Ramos (cell line): ENCODE results near the gene NKAP.
"Not testable (repeated sequence)": the region's sequence is repeated elsewhere in the genome, so short reads cannot be mapped to it uniquely, and the experiment has no call there.

Source experiments
- in situ Hi-C: fragments of 300-500 bp; cut with MboI; formaldehyde crosslinking; loops from one replicate; pipeline ENCODE4 v1.14.3; 2022; ENCODE audit warnings: low sequenced_read_pairs; ENCODE audit not compliant: unreplicated experiment

NKAP gene

GRCh38 chrX:119942173-119942819 lies 1.3 kb downstream of the NKAP start:
- in situ Hi-C loops = no loop called here

GRCh38 chrX:119941336-119941735 lies 2.2 kb downstream of the NKAP start:
- in situ Hi-C loops = no loop called here

- in situ Hi-C loops = no loop called here
These were observed 8.2 kb downstream of the NKAP start for GRCh38 chrX:119935215-119935874.

- in situ Hi-C loops = not testable (repeated sequence)
These were observed 21.2 kb downstream of the NKAP start for GRCh38 chrX:119922391-119922790.

GRCh38 chrX:119919835-119920585 lies 23.5 kb downstream of the NKAP start:
- in situ Hi-C loops = no loop called here

- in situ Hi-C loops = no loop called here
These were observed 25.7 kb downstream of the NKAP start for GRCh38 chrX:119917877-119918276.

- in situ Hi-C loops = no loop called here
These were observed 27.2 kb downstream of the NKAP start for GRCh38 chrX:119916310-119916709.

GRCh38 chrX:119900976-119901375 lies 42.6 kb downstream of the NKAP start:
- in situ Hi-C loops = no loop called here

GRCh38 chrX:119899125-119899524 lies 44.4 kb downstream of the NKAP start:
- in situ Hi-C loops = loop anchor here (25.0 kb wide), 1 partner anchor 387 kb away; no protein-coding TSS in a partner anchor

- in situ Hi-C loops = loop anchor here (25.0 kb wide), 1 partner anchor 384 kb away; no protein-coding TSS in a partner anchor
These were observed 47.7 kb downstream of the NKAP start, which contains the start of gene AKAP14 for GRCh38 chrX:119895843-119896326. TSS of gene AKAP14 (plus strand) at chrX:119895893. CDS start at chrX:119903224, 7,331 bp downstream.

- in situ Hi-C loops = loop anchor here (25.0 kb wide), 1 partner anchor 380 kb away; no protein-coding TSS in a partner anchor
These were observed 51.4 kb downstream of the NKAP start for GRCh38 chrX:119891961-119892692.

GRCh38 chrX:119890626-119891025 lies 52.9 kb downstream of the NKAP start:
- in situ Hi-C loops = loop anchor here (25.0 kb wide), 1 partner anchor 378 kb away; no protein-coding TSS in a partner anchor

GRCh38 chrX:119887721-119888425 lies 55.7 kb downstream of the NKAP start:
- in situ Hi-C loops = loop anchor here (25.0 kb wide), 1 partner anchor 376 kb away; no protein-coding TSS in a partner anchor

GRCh38 chrX:119885554-119886428 lies 57.8 kb downstream of the NKAP start:
- in situ Hi-C loops = loop anchor here (25.0 kb wide), 1 partner anchor 373 kb away; no protein-coding TSS in a partner anchor

- in situ Hi-C loops = loop anchor here (25.0 kb wide), 1 partner anchor 368 kb away; no protein-coding TSS in a partner anchor
These were observed 62.8 kb downstream of the NKAP start for GRCh38 chrX:119880552-119881437.

GRCh38 chrX:119880076-119880475 lies 63.5 kb downstream of the NKAP start:
- in situ Hi-C loops = loop anchor here (25.0 kb wide), 1 partner anchor 368 kb away; no protein-coding TSS in a partner anchor

GRCh38 chrX:119878740-119879139 lies 64.8 kb downstream of the NKAP start:
- in situ Hi-C loops = loop anchor here (25.0 kb wide), 1 partner anchor 366 kb away; no protein-coding TSS in a partner anchor
